ENCODE measurements around the gene PRG3.

DNA sequence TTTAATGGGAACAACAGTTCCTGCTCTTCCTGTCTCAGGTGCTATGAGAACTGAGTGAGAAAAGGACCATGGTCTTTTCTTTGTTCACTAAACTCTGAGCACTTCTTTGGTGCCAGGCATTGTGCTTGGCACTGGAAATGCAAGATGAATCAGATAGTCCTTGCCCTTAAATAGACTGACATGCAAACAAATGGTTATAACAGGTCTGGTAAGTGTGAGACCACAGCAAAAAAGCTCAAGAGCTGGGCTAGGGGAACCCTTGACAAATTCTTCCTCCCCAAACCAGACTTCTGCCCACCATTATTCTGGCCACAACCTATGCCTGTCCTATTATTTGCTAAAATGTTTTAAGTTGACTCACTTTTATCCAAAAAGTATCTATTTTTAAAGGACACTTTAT, 40.9 kb upstream of the PRG3 start:
- TF ChIP-seq, protein P1, sequence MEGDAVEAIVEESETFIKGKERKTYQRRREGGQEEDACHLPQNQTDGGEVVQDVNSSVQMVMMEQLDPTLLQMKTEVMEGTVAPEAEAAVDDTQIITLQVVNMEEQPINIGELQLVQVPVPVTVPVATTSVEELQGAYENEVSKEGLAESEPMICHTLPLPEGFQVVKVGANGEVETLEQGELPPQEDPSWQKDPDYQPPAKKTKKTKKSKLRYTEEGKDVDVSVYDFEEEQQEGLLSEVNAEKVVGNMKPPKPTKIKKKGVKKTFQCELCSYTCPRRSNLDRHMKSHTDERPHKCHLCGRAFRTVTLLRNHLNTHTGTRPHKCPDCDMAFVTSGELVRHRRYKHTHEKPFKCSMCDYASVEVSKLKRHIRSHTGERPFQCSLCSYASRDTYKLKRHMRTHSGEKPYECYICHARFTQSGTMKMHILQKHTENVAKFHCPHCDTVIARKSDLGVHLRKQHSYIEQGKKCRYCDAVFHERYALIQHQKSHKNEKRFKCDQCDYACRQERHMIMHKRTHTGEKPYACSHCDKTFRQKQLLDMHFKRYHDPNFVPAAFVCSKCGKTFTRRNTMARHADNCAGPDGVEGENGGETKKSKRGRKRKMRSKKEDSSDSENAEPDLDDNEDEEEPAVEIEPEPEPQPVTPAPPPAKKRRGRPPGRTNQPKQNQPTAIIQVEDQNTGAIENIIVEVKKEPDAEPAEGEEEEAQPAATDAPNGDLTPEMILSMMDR (IDR thresholded peaks at IDR 0.05): no peak
- TF ChIP-seq, protein P2, sequence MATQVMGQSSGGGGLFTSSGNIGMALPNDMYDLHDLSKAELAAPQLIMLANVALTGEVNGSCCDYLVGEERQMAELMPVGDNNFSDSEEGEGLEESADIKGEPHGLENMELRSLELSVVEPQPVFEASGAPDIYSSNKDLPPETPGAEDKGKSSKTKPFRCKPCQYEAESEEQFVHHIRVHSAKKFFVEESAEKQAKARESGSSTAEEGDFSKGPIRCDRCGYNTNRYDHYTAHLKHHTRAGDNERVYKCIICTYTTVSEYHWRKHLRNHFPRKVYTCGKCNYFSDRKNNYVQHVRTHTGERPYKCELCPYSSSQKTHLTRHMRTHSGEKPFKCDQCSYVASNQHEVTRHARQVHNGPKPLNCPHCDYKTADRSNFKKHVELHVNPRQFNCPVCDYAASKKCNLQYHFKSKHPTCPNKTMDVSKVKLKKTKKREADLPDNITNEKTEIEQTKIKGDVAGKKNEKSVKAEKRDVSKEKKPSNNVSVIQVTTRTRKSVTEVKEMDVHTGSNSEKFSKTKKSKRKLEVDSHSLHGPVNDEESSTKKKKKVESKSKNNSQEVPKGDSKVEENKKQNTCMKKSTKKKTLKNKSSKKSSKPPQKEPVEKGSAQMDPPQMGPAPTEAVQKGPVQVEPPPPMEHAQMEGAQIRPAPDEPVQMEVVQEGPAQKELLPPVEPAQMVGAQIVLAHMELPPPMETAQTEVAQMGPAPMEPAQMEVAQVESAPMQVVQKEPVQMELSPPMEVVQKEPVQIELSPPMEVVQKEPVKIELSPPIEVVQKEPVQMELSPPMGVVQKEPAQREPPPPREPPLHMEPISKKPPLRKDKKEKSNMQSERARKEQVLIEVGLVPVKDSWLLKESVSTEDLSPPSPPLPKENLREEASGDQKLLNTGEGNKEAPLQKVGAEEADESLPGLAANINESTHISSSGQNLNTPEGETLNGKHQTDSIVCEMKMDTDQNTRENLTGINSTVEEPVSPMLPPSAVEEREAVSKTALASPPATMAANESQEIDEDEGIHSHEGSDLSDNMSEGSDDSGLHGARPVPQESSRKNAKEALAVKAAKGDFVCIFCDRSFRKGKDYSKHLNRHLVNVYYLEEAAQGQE (IDR thresholded peaks at IDR 0.05; ENCODE audit: insufficient read depth in 1 of 2, low read depth in 2 of 2, low read length in 1 of 2): no peak
- TF ChIP-seq POLR2AphosphoS5 (IDR thresholded peaks at IDR 0.05; ENCODE audit: low read depth, low read length) (no peak), SIN3A (IDR thresholded peaks at IDR 0.05; ENCODE audit: borderline replicate concordance, insufficient read depth, low read depth, low read length) (no peak), TCF7L2 (IDR thresholded peaks at IDR 0.05; ENCODE audit: low read depth, low read length) (no peak)

Measured in Panc1 (cell line).